HepG2 (cell line): ENCODE results near the gene MTA2. TPM values are rescaled to one million over a fixed set of nuclear protein-coding genes. Genes with fewer than 3 reads are reported as not detected.

Experiments
- BCL6 ChIP-seq: IDR thresholded peaks from 2 replicates; pipeline ENCODE4 v1.6.1; 2016; ENCODE audit warnings: missing genetic modification reagents, missing compliant biosample characterization
- CAMTA2 ChIP-seq: sonication (generic); formaldehyde crosslinking; IDR thresholded peaks from 2 replicates; pipeline ENCODE4 v1.4.0; 2020; ENCODE audit warnings: mild to moderate bottlenecking, missing genetic modification reagents, borderline replicate concordance
- GABPA ChIP-seq, 2 experiments: IDR thresholded peaks; 2 replicates each; pipeline ENCODE4 v1.6.1; 2011 to 2016; ENCODE audit warnings: low read depth in 2 of 2, low read length in 1 of 2, missing biosample characterization in 1 of 2, missing genetic modification characterization in 1 of 2
- IRF1 ChIP-seq: sonication (generic); formaldehyde crosslinking; IDR thresholded peaks from 2 replicates; pipeline ENCODE4 v1.4.0; 2020; ENCODE audit warnings: low read depth, mild to moderate bottlenecking, missing genetic modification reagents
- JUNB ChIP-seq: sonication (generic); formaldehyde crosslinking; IDR thresholded peaks from 2 replicates; pipeline ENCODE4 v1.8.0; 2022; ENCODE audit warnings: missing genetic modification reagents, mild to moderate bottlenecking, borderline replicate concordance
- MAX ChIP-seq: IDR thresholded peaks from 2 replicates; pipeline ENCODE4 v1.6.1; 2012; ENCODE audit warnings: inconsistent platforms
- NFE2L1 ChIP-seq: sonication (generic); formaldehyde crosslinking; IDR thresholded peaks from 2 replicates; pipeline ENCODE4 v1.4.0; 2020; ENCODE audit warnings: missing genetic modification reagents, mild to moderate bottlenecking, borderline replicate concordance
- RORA ChIP-seq: sonication (generic); formaldehyde crosslinking; IDR thresholded peaks from 2 replicates; pipeline ENCODE4 v1.5.0; 2020; ENCODE audit warnings: mild to moderate bottlenecking, missing genetic modification reagents, moderate library complexity
- SATB2 ChIP-seq: sonication (generic); formaldehyde crosslinking; IDR thresholded peaks from 2 replicates; pipeline ENCODE4 v1.5.0; 2020; ENCODE audit warnings: missing genetic modification reagents
- TBX3 ChIP-seq: fragments of 450-650 bp; IDR thresholded peaks from 2 replicates; pipeline ENCODE4 v1.6.1; 2017; ENCODE audit warnings: antibody characterized with exemption, mild to moderate bottlenecking, inconsistent platforms, borderline replicate concordance
- ZBED4 ChIP-seq: sonication (generic); formaldehyde crosslinking; IDR thresholded peaks from 2 replicates; pipeline ENCODE4 v1.4.0; 2020; ENCODE audit warnings: missing genetic modification reagents, borderline replicate concordance
- ZEB1 ChIP-seq: IDR thresholded peaks from 2 replicates; pipeline ENCODE4 v1.6.1; 2012; ENCODE audit warnings: mild to moderate bottlenecking, low read depth, inconsistent platforms; ENCODE audit not compliant: insufficient replicate concordance
- ZNF609 ChIP-seq: sonication (generic); formaldehyde crosslinking; IDR thresholded peaks from 2 replicates; pipeline ENCODE4 v1.4.0; 2020; ENCODE audit warnings: mild to moderate bottlenecking, missing genetic modification reagents, borderline replicate concordance
- ZNF75D ChIP-seq: sonication (generic); formaldehyde crosslinking; IDR thresholded peaks from 2 replicates; pipeline ENCODE4 v1.8.1; 2023; ENCODE audit warnings: missing genetic modification reagents, mild to moderate bottlenecking, borderline replicate concordance
- ZNF777 ChIP-seq: sonication (generic); formaldehyde crosslinking; IDR thresholded peaks from 2 replicates; pipeline ENCODE4 v1.4.0; 2020; ENCODE audit warnings: missing genetic modification reagents
- ZNF781 ChIP-seq: sonication (generic); formaldehyde crosslinking; IDR thresholded peaks from 2 replicates; pipeline ENCODE4 v1.5.1; 2020; ENCODE audit warnings: borderline replicate concordance, mild to moderate bottlenecking, missing genetic modification reagents; ENCODE audit errors: not compliant biosample characterization
- ZNF800 ChIP-seq: sonication (generic); formaldehyde crosslinking; IDR thresholded peaks from 2 replicates; pipeline ENCODE4 v1.4.0; 2020; ENCODE audit warnings: missing genetic modification reagents
- polyA plus RNA-seq, 8 experiments: library from polyadenylated mRNA; depleted of rRNA in 3 of 8; stranded (reverse) in 7 of 8; unstranded in 1 of 8; fragments of >200 nt; fragmentation: Illumina TruSeq in 4 of 8; extraction: Trizol in 4 of 8; gene quantifications; 2 replicates each; pipeline versions ENCODE4 v1.2.1 to v1.2.3, GENCODE V29; 2011 to 2016; ENCODE audit warnings: low read depth in 4 of 8, missing spikeins in 1 of 8, mixed read lengths in 1 of 8; ENCODE audit not compliant: insufficient read depth in 1 of 8
- total RNA-seq, 5 experiments: library from RNA; depleted of rRNA; stranded (reverse); fragments of >200 nt; fragmentation: Illumina TruSeq; extraction: Trizol; gene quantifications; 2 replicates each; pipeline ENCODE4 v1.2.3, GENCODE V29; 2016; ENCODE audit warnings: low read depth in 1 of 5

MTA2 gene
- total and polyA plus RNA-seq, 2 of the 13 experiments (the other 11 are each of a cell fraction or from before 2014, with no cell fraction given) = 14.0 to 70.0 TPM

GRCh38 chr11:62601122-62601371, 618 bp downstream of the MTA2 start (continued):
- TF ChIP-seq ZBED4 (CRISPR knock-in tag) (peak; percentile 84; the same call in 1 of the 2 replicates), ZNF609 (no peak), SATB2 (CRISPR knock-in tag) (peak; percentile 37; the same call in 1 of the 2 replicates), MAX (peak; percentile 90), JUNB (CRISPR knock-in tag) (peak; percentile 62), NFE2L1 (CRISPR knock-in tag) (no peak), ZNF800 (peak; percentile 69; the same call in 1 of the 2 replicates), ZNF75D (CRISPR knock-in tag) (peak; percentile 60; the same call in 1 of the 2 replicates), BCL6 (CRISPR knock-in tag) (0 out of 2 replicates have a peak, but pooled peaks have one; percentile 5), ZNF781 (peak; percentile 72), GABPA (IDR thresholded peaks at IDR 0.05; ENCODE audit: low read depth, low read length) (peak; percentile 74), GABPA (CRISPR knock-in tag; IDR thresholded peaks at IDR 0.05; ENCODE audit: low read depth) (peak; percentile 75), ZNF777 (peak; percentile 88), IRF1 (CRISPR knock-in tag) (no peak), RORA (CRISPR knock-in tag) (no peak), CAMTA2 (CRISPR knock-in tag) (peak; percentile 55; the same call in 1 of the 2 replicates), TBX3 (no peak), ZEB1 (no peak)
